NT2/D1 (cell line): ENCODE results near the gene ERN1.
"Not testable (repeated sequence)": the region's sequence is repeated elsewhere in the genome, so short reads cannot be mapped to it uniquely, and the experiment has no call there.

ENCODE experiments used
- DNase-seq: peaks from one replicate; pipeline ENCODE4 v3.0.0-alpha.2; 2011; ENCODE audit warnings: low read depth, low spot score
- H3K27me3 ChIP-seq: 2 replicates; pipeline ENCODE4 v1.6.0; 2011; ENCODE audit warnings: mild to moderate bottlenecking; ENCODE audit not compliant: insufficient read length, insufficient read depth
- H3K36me3 ChIP-seq: 2 replicates; pipeline ENCODE4 v1.6.1; 2011; ENCODE audit warnings: mild to moderate bottlenecking, low read length, mixed read lengths; ENCODE audit not compliant: insufficient read depth, insufficient read length
- H3K4me1 ChIP-seq: 2 replicates; pipeline ENCODE4 v1.5.1; 2011; ENCODE audit not compliant: insufficient read depth, insufficient read length
- H3K4me3 ChIP-seq: 2 replicates; pipeline ENCODE4 v1.5.1; 2011; ENCODE audit warnings: low read depth; ENCODE audit not compliant: insufficient read length
- H3K9ac ChIP-seq: 2 replicates; pipeline ENCODE4 v1.6.0; 2011; ENCODE audit warnings: low read depth; ENCODE audit not compliant: insufficient read length
- H3K9me3 ChIP-seq: 2 replicates; pipeline ENCODE4 v1.5.1; 2011; ENCODE audit warnings: mild to moderate bottlenecking, low read length; ENCODE audit not compliant: insufficient read depth
- SUZ12 ChIP-seq: IDR thresholded peaks from 2 replicates; pipeline ENCODE4 v1.6.1; 2011; ENCODE audit not compliant: insufficient read length, insufficient read depth; ENCODE audit errors: extremely low read depth
- YY1 ChIP-seq: IDR thresholded peaks from 2 replicates; pipeline ENCODE4 v1.6.1; 2011; ENCODE audit not compliant: insufficient read length, insufficient read depth
- ZNF274 ChIP-seq: IDR thresholded peaks from 2 replicates; pipeline ENCODE4 v1.6.1; 2011; ENCODE audit warnings: mild to moderate bottlenecking, low read depth, low read length

ERN1 gene

DNA sequence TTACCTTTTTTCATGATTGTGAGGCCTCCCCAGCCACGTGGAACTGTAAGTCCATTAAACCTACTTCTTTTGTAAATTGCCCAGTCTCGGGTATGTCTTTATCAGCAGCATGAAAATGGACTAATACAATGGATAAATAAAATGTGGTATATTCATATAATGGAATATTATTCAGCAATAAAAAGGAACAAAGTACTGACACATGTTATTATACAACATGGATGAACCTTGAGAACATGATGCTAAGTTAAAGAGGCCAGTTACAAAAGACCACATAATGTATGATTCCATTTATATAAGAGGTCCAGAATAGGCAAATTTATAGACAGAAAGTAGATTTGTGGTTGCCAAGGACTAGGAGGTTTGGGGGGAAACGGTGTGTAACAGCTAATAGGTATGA, 5.3 kb downstream of the ERN1 start:
- H3K9ac ChIP-seq, result no peak overlapping the region
- no peak for DNase-seq
- H3K4me3 ChIP-seq, result no peak overlapping the region
- H3K4me1 ChIP-seq, result no peaks in the 10 kb centered on the region
- H3K36me3 ChIP-seq, result no peaks in the 10 kb centered on the region
- peaks cover 7% of the 10 kb centered on the region; the same call in 1 of the 2 replicates for H3K9me3 ChIP-seq
- no peak for TF ChIP-seq ZNF274
- TF ChIP-seq YY1, result no peak
- TF ChIP-seq SUZ12, result no peak
- H3K27me3 ChIP-seq, result peaks cover 16% of the 10 kb centered on the region

- Histone ChIP-seq H3K4me1 (no peaks in the 10 kb centered on the region), H3K9me3 (peaks cover 7% of the 10 kb centered on the region; the same call in 1 of the 2 replicates), H3K36me3 (no peaks in the 10 kb centered on the region), H3K27me3 (peaks cover 1% of the 10 kb centered on the region), H3K4me3 (no peak overlapping the region), H3K9ac (no peak overlapping the region)
- no peak for DNase-seq
- TF ChIP-seq YY1 (no peak), ZNF274 (no peak), SUZ12 (no peak)
These were observed 6.8 kb downstream of the ERN1 start for GRCh38 chr17:64123114-64123513.

DNA sequence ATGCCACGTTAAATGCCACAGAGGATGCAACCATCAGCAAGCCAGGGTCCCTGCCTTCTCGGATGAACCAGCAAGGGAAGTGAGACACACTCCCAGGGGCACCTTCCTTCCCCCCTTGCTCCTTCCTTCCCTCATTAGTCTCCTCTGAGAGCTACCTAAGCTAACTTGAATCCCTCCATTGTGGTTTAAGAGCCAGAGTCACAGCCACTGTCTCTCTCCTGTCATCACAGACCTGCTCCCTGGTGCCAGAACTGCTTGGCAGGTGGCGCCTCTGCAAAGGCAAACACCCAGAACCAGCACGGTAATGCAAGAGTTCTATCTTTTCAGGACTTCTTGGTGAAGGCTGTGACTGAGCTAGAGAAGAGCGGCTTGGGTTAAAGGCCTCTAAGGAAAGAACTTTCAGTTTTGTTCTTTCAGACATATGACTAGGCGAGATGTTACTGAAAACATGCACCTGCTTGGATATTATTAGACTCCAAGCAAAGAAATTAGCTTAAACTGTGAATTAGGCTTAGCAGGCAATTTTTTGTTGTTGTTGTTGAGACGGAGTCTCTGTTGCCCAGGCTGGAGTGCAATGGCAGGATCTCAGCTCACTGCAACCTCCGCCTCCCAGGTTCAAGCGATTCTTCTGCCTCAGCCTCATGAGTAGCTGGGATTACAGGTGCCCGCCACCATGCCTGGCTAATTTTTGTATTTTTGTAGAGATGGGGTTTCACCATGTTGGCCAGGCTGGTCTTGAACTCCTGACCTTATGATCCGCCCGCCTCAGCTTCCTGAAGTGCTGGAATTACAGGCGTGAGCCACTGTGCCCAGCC, 8.8 kb downstream of the ERN1 start:
- not testable (repeated sequence) for H3K27me3 ChIP-seq, H3K9ac ChIP-seq, H3K4me1 ChIP-seq, H3K9me3 ChIP-seq, H3K36me3 ChIP-seq, DNase-seq, H3K4me3 ChIP-seq

DNA sequence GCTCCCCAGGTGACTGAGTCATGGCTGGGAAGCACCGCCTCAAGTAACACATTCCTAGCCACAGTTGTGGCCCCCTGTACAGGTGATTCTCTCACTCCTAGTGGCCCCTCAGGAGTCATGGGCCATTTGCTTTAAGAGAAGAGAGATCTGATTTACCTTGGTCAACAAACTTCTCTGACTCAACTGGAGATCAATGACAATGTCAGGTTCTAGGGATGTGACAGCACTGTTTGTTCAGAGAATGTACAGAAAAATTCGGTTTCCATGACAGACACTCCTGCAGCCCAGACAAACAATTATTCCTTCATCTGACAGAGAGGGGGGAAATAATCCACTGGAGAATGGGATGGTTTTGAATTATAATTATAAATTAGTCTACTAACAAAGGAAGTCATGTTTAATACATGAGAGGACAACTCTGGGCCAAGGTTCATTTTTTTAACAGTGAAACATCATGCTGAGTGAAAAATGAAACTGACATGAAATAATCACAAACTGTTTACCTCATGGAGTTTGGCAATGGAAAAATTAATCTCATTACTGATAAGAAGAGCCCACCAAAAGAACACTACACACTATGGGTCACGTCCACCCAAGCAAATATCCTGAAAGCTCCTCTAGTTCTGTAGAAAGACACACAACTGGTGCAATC, 9.7 kb downstream of the ERN1 start:
- Histone ChIP-seq H3K4me3 (no peak overlapping the region), H3K27me3 (no peaks in the 10 kb centered on the region), H3K4me1 (no peaks in the 10 kb centered on the region), H3K9me3 (peaks cover 7% of the 10 kb centered on the region; the same call in 1 of the 2 replicates), H3K9ac (no peak overlapping the region), H3K36me3 (no peaks in the 10 kb centered on the region)
- TF ChIP-seq ZNF274 (no peak), YY1 (no peak), SUZ12 (no peak)
- no peak for DNase-seq

GRCh38 chr17:64117981-64118979, 11.7 kb downstream of the ERN1 start:
- Histone ChIP-seq H3K4me3 (no peak overlapping the region), H3K4me1 (no peaks in the 10 kb centered on the region), H3K36me3 (no peaks in the 10 kb centered on the region), H3K9me3 (peaks cover 7% of the 10 kb centered on the region; the same call in 1 of the 2 replicates), H3K9ac (no peak overlapping the region), H3K27me3 (no peaks in the 10 kb centered on the region)
- no peak for DNase-seq
- TF ChIP-seq SUZ12, result no peak
- TF ChIP-seq ZNF274, result no peak
- no peak for TF ChIP-seq YY1

- TF ChIP-seq ZNF274 (no peak), SUZ12 (no peak), YY1 (no peak)
- H3K4me1 ChIP-seq, result no peaks in the 10 kb centered on the region
- no peak for DNase-seq
These were observed 14.0 kb downstream of the ERN1 start for GRCh38 chr17:64115822-64116534.

More at GRCh38 chr17:64115822-64116534, 14.0 kb downstream of the ERN1 start:
- no peaks in the 10 kb centered on the region for H3K36me3 ChIP-seq
- H3K27me3 ChIP-seq, result no peaks in the 10 kb centered on the region
- no peaks in the 10 kb centered on the region for H3K9me3 ChIP-seq
- no peak overlapping the region for H3K4me3 ChIP-seq
- H3K9ac ChIP-seq, result no peak overlapping the region
